AG09319 (cell line): ENCODE measurements around the gene ALG1.
A peak's percentile ranks its signal among the peaks of the same experiment; 100 is the strongest.

Source experiments
- DNase-seq: peaks from one replicate; pipeline ENCODE4 v3.0.0-alpha.2; 2010; ENCODE audit warnings: low read depth; ENCODE audit errors: extremely low read depth
- TF ChIP-seq, protein P1 (sequence below): IDR thresholded peaks from 2 replicates; pipeline ENCODE4 v1.5.1; 2011; ENCODE audit warnings: low read depth, mild to moderate bottlenecking, inconsistent platforms, low read length, moderate library complexity

Gene ALG1, protein sequence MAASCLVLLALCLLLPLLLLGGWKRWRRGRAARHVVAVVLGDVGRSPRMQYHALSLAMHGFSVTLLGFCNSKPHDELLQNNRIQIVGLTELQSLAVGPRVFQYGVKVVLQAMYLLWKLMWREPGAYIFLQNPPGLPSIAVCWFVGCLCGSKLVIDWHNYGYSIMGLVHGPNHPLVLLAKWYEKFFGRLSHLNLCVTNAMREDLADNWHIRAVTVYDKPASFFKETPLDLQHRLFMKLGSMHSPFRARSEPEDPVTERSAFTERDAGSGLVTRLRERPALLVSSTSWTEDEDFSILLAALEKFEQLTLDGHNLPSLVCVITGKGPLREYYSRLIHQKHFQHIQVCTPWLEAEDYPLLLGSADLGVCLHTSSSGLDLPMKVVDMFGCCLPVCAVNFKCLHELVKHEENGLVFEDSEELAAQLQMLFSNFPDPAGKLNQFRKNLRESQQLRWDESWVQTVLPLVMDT

DNA sequence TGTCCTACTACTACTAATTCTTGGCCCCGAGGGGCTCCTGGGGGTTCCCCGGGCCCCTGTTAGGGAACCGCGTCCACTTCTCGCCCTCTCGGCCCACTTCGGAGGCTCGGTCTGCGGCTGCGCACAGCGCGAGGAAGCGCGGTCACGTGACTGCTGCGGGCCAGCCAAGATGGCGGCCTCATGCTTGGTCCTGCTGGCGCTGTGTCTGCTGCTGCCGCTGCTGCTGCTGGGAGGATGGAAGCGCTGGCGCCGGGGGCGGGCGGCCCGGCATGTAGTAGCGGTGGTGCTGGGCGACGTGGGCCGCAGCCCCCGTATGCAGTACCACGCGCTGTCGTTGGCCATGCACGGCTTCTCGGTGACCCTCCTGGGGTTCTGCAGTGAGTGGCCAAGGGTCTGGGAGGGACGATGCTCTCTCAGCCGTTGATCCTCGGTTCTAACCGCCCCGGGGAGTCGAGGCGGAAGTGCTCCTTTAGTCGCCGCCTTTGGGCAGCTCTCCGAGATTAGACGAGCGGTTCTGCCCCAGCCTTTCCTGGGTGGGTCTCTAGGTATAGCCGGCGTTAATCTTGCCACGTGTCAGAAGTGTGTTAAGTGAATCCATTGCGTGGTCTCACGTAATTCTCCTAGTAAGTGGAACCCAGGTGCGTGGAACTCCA, at the start of gene ALG1:
TSS of gene ALG1 (plus strand) at position 163 of the 653 bp plus-strand sequence. CDS start at position 170, 7 bp downstream.
- TF ChIP-seq, protein P1, sequence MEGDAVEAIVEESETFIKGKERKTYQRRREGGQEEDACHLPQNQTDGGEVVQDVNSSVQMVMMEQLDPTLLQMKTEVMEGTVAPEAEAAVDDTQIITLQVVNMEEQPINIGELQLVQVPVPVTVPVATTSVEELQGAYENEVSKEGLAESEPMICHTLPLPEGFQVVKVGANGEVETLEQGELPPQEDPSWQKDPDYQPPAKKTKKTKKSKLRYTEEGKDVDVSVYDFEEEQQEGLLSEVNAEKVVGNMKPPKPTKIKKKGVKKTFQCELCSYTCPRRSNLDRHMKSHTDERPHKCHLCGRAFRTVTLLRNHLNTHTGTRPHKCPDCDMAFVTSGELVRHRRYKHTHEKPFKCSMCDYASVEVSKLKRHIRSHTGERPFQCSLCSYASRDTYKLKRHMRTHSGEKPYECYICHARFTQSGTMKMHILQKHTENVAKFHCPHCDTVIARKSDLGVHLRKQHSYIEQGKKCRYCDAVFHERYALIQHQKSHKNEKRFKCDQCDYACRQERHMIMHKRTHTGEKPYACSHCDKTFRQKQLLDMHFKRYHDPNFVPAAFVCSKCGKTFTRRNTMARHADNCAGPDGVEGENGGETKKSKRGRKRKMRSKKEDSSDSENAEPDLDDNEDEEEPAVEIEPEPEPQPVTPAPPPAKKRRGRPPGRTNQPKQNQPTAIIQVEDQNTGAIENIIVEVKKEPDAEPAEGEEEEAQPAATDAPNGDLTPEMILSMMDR, result no peak
- DNase-seq, result peak; percentile 61

DNA sequence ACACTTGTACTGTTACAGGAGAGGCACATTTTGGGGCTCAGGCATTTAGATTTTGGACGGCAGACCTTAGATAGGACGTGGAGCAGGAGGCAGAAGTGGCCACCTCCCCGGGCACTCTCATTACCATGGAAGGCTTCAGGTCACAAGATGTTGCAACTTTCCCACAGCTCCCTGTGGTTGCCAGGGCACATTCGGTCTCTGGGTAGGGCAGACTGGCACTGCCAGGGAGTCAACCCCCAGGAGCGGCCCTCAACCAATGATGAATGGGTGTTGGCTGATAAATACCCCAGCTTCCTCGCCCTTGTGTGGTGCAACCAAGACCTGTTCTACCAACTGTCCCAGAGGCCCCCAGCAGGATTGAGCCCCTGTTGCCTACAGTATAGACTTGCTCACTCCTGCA, 49.1 kb upstream of the ALG1 start:
- DNase-seq, result no peak

DNA sequence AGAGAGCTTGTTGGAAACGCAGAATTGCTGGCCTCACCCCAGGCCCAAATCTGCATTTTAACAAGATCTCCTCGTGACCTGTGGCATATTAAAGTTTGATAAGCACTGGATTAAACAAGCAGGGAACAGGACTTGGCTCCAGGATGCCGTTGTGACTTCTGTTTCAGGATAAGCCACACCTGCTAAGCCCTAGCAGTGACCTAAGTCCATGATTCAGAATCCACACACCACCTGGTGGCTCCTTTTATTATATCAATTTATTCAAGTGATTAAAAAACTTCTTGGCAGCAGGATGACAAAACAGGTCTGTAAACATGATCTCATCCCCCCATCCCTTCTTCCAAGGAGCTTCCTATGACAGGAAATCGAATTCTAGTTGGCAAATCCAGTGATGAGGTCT, 47.0 kb upstream of the ALG1 start:
- TF ChIP-seq, protein P1, result no peak
- no peak for DNase-seq

More for the DNA sequence above, 49.1 kb upstream of the ALG1 start:
- TF ChIP-seq, protein P1, result no peak

DNA sequence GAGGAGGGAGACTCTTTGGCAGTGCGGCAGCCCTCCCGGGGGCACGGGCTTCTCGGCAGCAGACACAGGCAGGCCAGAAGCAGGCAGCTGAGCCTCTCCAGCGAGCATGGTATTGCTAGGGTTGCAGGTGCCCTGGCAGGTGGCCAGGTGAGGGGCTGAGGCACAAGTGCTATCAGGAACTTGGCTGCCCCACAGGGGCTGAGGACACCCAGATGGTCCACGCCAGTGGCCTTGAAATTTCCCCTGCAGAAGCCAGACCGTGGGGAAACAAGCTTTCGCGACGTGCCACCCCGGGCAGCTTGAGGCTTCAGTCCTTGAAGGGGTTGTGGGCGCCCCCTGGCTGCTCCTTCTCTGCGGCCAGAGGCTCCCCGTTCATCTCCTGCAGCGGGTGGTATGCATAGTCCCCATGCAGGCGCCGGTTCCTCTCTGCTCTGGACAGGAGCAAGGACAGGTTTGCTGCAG, 46.4 kb upstream of the ALG1 start:
- TF ChIP-seq, protein P1, result peak; percentile 19
- no peak for DNase-seq

DNA sequence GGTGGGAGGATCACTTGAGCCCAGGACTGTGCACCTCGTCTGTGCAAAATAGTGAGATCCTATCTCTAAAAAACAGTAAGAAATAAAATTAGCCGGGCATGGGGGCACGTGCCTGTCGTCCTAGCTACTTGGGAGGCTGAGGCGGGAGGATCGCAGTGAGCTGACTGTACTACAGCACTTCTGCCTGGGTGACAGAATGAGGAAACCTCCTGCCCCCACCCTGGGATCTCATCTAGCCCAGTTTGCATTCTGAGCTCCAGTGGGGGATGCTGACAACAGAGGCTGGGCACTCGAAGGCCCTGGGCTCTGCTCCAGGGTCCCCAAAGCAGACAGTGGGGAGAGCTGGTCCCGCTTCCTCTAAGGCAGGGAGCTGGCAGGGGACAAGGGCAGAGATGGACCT, 45.0 kb upstream of the ALG1 start:
- TF ChIP-seq, protein P1, result no peak
- no peak for DNase-seq

DNA sequence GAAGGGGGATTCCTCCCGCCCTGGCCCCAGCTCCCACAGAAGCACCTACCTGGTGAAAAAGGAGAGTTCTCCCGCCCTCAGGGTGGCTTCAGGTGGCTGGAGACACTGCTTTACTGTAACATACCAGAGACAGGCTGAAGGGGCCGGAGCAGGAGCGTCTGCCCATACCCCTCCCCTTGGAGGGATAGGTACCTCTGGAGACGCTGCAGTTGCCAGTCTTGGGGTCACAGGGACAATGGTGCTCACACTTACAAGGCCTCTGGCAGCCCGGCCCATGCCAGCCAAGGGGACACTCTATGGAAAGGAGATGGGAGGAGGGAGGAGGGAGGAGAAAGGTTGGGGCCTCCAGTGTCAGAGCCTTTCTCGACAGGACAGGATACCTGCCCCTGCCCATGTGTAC, 44.6 kb upstream of the ALG1 start:
- no peak for DNase-seq
- TF ChIP-seq, protein P1, result no peak
